Activated T-cell treated with anti-CD3 and anti-CD28 coated beads for 4 hours (primary cell): ENCODE measurements around the gene KCNQ4.

Source experiments
- DNase-seq: peaks from one replicate; pipeline ENCODE4 v3.0.0-alpha.2; 2020

The KCNQ4 gene

DNA sequence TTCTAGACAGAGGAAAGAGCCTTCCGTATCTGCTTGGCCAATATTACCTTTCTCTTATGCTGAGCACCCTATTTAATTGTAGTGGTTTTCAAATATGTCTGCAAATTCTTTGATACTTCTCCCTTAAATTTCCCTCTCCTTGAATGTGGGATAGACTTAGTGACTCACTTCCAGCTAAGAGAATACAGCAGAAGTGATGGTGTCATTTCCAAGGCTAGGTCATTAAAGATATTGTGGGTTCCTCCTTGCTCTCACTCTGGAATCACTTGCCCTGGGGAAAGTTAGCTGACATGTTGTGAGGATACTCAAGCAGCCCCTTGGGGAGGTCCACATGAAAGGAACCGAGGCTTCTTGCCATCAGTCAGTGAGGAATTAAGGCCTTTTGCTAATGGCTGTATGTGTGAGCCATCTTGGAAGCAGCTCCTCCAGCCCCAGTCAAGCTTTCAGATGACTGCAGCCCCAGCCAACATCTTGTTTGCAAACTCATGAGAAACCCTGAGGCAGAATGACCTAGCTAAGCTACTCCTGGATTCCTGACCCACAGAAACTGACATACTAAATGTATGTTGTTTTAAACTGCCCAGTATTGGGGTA lies 86.6 kb downstream of the KCNQ4 start:
- no peak for DNase-seq

DNA sequence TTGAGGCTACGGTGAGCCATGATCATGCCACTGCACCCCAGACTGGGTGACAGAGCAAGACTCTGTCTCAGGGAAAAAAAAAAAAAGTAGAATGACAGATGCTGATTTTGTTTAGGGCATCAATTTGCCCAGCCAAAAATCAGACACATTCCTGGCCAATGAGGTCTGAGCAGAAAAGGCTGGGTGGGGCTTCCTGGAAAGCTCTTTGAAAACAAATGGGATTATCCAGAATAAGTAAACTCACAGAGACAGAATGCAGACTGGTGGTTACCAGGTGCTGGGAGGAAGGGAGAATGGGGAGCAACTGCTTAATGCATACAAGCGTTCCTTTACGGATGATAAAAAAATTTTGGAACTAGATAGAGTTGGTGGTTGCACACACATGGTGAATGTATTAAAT lies 88.7 kb downstream of the KCNQ4 start:
- DNase-seq: no peak

DNA sequence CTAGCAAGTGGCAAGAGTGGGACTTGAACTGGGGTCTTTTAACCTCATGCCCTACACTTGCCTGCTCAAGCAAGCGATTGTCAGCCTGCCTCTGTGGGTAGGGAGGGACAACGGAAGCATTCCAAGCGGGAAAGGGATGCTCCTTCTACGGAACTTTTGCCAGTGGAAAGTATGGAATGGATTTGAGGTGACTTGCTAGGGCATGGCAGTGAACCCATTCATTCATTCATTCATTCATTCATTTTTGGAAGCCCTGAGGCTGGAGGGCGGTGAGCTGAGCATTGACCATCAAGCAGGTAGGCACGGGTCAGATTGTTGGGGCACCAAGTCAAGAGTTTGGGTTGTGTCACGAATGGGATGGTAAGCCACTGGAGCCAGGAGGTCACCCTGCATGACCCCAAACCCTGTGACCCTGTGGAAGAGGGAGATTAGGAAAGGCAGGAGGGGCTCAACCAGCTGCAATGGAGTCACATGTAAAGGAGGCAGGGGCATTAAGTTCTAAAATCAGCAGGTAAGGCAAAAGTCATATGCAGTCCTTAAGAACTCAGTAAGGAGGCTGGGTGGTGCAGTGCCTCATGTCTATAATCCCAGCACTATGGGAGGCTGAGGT lies 90.4 kb downstream of the KCNQ4 start:
- DNase-seq: no peak

DNA sequence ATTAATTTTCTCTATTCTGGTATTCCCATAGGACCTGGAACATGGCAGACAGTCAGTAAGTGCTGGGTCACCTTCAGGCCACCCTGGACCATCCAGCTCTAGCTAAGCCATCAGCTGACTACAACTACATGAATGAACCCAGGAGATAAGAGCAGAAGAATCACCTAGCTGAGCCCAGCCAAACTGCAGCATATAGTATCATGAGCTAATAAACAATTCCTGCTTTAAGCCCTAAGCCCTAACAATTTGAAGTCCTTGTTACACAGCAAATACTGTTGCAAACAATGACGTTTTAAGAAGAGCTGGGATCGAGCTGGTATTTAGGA lies 92.8 kb downstream of the KCNQ4 start:
- no peak for DNase-seq

DNA sequence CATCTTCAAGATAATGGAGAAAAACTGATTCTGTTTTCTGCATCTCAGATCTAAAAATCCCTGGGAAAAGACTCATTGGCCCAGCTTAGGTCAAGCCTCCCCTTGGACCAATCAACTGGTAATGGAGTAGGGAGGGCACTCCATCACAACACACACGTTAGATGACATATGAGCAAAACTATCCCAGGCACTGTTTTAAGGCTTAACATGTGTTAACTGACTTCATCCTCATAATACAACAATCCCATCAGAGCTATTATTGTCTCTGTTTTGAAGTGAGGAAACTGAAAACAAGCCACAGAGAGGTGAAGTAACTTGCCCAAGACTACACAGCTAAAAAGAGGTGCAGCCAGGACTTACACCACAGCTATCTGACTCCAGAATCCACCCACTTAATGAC lies 93.3 kb downstream of the KCNQ4 start:
- no peak for DNase-seq

DNA sequence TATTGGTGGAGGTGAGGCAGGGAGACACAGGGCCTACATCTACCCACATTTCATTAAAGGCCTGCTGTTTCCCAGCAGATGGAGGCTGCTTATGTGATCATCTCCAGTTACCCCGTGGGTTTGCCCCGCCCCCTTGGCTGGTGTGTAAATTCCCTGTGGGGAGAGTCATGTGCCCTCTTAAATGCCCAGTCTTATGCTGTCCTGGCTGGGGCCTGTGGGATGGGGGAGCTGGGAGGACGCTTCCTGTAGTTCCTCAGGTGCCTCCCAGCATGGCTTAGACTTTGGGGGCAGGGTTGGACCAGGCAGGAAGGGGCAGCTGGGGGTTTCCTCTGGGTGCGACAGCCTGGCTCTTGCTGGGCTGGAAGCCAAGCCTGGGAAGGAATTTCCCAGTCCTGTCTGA lies 94.1 kb downstream of the KCNQ4 start:
- DNase-seq: peak; percentile 17

DNA sequence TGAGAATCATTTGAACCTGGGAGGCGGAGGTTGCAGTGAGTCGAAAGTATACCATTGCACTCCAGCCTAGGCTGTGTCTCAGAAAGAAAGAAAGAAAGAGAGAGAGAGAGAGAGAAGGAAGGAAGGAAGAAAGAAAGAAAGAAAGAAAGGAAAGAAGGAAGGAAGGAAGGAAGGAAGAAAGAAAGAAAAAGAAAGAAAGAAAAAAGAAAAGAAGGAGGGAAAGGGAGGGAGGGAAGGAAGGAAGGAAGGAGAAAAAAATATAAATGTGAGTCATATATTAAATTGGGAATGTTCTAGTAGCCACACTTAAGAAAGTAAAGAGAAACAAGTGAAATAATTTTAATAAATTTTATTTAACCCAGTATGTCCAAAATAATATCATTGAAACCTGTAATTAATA lies 95.3 kb downstream of the KCNQ4 start:
- DNase-seq: no peak

DNA sequence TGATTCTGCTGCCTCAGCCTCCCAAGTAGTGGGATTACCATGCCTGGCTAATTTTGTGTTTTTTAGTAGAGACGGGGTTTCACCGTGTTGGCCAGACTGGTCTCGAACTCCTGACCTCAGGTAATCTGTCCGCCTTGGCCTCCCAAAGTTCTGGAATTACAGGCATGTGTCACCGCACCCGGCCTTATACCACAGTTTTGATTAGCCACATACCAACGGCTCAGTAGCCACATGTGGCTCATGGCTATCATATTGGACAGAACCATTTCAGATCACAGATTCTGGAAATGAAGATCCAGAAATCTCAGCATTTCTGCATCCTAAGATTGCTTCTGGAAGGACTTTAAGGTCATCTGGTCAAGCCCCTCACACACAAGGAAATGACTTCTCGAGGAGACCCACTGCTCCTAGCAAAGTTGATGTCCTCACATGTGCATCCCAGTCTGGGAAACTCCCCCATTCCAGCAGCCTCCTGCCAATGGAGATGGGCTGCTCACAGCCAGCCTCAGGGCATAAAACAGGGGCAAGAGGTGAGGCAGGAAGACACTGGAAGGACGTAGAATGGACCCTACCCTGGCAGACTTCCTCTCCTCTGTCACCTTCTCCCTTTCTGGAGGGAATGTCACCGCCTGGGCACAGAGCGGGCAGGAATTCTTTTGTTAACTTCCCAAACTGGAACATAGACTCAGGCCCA lies 96.0 kb downstream of the KCNQ4 start:
- no peak for DNase-seq

DNA sequence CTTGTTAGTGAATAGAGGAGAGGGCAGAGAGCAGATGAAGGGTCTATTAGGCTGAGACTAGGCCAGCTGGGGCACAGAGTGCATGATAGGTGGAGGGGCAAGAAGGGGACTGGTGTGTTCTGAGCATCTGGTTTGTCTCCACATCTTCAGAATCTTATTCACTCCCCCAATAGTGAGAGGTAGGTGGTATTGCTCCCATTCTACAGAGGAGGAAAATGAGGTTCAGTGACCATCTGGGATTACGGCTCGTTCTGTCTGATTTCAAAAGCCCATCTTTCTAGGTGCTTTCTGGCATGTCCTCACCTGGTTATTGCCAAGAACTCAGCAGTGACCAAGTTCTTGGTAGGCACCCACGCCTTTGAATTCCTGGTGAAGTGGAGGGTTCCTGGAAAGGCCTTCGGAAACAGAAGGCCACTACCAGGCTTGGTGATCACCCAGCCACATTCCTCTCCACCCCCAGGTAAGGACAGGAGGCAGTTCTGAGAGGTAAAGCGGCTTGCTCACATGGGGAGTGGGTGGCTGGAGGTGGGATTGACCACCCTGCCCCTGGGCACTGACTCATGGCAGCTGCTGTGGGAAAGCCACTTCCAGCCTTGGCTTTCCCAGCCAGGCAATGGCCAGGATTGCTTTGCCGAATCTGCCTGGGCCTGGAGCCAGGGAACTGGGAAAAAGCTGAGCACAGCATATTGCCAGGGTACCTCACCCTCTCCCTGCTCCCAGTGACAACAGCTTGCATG lies 97.4 kb downstream of the KCNQ4 start:
- DNase-seq: no peak

DNA sequence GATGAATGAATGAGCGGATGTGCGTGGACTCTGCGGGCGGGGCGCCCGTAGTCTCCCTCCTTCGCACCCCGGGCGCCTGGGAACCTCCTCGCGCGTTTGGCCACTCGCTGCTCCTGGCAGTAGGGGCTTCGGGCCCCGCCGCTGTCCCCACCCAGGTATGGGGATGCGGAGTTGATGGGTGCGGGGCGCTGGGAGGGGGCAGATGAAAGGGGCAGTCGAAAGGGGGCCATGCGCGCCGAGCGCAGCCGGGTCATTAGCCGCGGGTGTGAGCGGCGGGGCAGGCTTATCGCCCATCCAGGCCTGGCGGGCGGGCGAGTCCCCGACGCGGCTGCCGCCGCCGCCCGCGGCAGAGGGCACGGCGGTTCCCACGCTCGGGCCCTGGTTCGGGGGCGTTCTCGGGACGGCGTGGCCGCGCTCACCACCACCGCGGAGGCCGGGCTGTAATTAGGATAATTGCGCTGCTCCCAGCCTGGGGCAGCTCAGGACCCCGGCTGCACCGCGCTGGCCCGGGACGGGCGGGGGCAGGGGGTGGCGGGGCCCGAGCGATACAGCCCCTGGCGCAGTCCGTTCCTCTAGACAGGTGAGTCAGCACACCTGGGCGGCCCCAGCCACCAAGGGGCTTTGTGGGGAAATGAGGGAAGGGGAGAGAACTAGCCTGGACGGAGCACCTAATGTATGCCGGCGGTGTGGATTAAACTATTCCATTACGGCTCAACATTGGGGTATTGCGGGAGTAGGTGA lies 100.6 kb downstream of the KCNQ4 start:
- DNase-seq: no peak

DNA sequence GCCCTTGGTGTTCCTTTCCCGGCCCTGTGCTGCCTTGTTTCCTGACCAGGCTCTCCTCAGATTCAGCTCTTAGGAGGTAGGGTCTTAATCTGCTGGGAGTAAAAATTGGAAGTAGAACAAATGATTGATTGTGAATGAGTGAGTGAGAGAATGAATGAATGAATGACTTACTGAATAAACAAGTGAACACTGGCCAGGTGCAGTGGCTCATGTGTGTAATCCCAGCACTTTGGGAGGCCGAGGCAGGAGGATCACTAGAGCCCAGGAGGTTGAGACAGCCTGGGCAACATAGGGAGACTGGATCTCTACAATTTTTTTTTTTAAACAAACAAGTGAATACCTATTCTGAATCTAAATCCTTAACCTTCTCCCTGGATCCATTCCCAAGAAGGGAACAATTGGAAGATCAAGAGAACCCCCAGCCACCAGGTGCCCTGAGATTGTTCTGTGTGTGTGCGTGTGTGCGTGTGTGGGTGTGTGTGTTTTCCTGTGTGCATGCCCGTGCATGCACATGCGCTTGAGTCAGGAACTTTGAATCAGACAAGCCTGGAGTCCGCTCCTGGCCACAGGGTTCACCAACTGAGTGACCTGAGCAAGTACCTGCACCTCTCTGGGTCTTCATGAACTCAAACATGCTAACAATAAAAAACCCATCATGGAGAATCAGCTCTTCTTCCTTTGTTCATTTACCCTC lies 102.9 kb downstream of the KCNQ4 start:
- DNase-seq: no peak

DNA sequence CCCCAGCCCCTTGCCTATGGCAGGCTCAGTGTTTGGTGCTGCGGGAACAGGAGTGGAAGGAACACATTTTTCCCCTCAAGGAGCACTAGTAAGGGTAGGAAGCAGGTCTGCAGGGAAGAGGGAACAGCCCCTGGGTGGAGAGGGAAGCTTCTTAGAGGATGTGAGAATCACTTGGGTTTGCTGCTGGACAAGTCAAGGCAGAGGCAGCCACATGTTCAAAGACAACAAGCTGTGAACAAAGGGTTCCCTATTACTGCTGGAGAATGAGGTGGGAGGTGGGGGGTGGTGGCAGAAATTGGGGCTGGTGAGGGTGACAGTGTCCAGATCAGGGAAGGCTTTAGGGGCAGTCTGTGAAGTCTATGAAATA lies 103.4 kb downstream of the KCNQ4 start:
- no peak for DNase-seq

DNA sequence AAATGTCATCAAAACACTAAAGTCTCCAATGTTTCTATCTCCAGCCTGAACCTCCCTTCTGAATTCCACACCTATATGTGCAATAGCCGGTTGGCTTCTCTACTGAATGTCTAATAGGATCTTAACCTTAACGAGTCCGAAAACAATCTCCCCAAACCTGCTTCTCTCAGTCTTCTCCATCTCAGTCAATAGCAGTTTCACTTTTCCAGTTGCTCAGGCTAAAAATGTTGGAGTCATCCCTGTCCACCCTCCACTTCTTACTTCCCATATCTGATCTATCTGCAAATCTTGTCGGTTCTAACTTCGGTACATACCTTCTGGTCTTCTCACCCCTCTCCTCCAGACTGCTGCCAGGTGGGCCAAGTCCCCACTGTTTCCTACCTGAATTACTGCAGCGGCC lies 104.1 kb downstream of the KCNQ4 start:
- DNase-seq: no peak
